Measurements from ENCODE around the gene NOL12.

Gene NOL12

DNA sequence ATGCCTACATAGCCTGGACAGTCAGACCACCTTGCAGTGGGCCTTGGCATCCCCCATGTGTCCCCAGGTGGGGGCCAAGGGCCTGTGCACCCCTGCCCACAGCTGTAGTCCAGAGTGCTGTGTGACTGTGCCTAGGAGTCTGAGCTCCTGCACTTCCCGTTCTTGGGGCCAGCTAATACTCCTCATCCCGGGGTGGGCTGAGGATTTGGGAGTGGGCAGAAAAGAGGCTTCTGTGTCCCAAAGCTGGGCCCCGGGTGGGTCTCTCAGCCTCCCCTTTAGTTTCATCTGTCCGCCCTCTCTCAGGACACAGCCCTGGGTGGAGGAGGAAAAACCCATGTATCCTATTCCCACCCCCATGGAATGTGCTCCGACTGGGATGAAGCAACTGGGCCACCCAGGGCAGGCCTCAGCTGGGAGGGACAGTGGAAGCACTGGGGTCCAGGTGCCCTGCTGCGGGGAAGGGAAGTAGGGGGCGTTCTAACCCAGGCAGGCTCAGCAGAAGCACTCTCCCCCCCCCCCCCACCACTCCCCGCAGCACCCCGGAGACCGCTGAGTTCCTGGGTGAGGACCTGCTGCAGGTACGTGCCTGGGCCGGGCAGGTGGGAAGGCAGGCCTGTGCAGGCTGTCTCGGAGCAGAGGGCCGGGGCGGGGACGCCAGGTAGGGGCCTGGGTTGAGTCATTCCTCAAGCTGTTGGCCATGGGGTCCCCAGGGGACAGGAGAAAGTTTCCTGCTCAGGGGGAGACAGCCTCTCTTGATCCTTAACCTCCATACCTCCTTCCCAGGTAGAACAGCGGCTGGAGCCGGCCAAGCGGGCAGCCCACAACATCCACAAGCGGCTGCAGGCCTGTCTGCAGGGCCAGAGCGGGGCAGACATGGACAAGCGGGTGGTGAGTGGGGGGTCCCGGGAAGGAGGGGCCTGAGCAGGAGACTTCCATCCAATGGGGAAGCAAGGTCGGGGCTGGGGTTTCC is 45.3 kb upstream of the NOL12 start:
- Mint-ChIP-seq H3K4me1 (peaks cover 48% of the 10 kb centered on the region), H3K36me3 (ENCODE audit: low read depth) (peaks cover 13% of the 10 kb centered on the region), H3K27me3 (ENCODE audit: low read depth, poor library complexity) (no peaks in the 10 kb centered on the region), H3K9me3 (no peaks in the 10 kb centered on the region), H3K27ac (no peak overlapping the region), H3K4me3 (peak overlapping the region; percentile 85)
- TF ChIP-seq, protein P1, sequence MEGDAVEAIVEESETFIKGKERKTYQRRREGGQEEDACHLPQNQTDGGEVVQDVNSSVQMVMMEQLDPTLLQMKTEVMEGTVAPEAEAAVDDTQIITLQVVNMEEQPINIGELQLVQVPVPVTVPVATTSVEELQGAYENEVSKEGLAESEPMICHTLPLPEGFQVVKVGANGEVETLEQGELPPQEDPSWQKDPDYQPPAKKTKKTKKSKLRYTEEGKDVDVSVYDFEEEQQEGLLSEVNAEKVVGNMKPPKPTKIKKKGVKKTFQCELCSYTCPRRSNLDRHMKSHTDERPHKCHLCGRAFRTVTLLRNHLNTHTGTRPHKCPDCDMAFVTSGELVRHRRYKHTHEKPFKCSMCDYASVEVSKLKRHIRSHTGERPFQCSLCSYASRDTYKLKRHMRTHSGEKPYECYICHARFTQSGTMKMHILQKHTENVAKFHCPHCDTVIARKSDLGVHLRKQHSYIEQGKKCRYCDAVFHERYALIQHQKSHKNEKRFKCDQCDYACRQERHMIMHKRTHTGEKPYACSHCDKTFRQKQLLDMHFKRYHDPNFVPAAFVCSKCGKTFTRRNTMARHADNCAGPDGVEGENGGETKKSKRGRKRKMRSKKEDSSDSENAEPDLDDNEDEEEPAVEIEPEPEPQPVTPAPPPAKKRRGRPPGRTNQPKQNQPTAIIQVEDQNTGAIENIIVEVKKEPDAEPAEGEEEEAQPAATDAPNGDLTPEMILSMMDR (IDR thresholded peaks at IDR 0.05) = no peak
- no peak for DNase-seq

DNA sequence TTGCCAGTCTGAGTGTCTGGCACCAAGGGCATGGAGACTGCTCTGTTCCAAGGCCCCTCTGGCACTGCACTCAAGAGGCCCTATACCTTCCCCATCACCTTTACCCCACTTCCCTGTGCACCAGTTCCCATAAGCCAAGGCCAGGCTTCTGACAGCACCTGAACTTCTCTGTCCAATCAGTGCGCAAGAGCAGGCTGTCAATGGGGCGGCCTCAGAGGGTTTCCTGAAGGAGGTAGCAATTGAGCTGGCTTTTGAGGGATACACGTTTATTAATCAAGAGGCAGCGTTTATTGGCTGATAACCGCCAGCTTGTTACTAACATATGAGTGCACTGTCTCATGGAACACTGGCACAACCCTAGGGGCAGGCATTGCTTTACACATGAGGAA is 44.6 kb upstream of the NOL12 start:
- peaks cover 41% of the 10 kb centered on the region for H3K4me1 Mint-ChIP-seq
- no peaks in the 10 kb centered on the region for H3K9me3 Mint-ChIP-seq
- peak overlapping the region; percentile 13 for H3K4me3 Mint-ChIP-seq
- TF ChIP-seq, protein P1 (IDR thresholded peaks at IDR 0.05) = no peak
- H3K27ac Mint-ChIP-seq = no peak overlapping the region
- peaks cover 13% of the 10 kb centered on the region for H3K36me3 Mint-ChIP-seq (ENCODE audit: low read depth)
- no peak for DNase-seq
- H3K27me3 Mint-ChIP-seq (ENCODE audit: low read depth, poor library complexity) = no peaks in the 10 kb centered on the region

DNA sequence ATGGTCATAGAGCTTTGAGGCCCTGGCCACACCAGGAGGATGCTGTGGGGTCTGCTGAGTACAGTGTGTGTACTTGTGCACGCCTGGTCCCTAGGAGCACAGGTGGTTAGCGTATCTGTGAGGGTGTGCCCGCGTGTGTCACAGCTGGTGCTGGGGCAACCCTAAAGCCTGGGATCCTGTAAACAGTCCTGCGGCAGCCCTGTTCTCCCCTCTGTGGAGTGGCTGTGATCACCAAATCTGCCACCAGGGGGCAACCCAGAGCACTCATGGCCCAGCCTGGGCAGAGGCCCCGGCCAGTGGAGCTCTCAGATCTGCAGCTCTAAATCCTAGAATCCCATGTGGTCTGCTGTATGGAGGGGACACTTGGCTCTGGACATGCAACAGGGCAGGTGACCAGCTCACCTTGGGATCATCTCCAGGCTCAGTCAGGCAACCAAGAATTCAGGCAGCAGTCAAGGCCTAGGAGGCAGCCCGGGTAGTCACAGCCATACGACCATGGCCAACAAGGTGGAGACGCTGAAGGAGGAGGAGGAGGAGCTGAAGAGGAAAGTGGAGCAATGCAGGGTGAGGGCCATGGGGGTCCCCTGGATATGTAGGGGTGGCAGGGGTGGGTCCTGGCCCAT is 42.8 kb upstream of the NOL12 start:
- TF ChIP-seq, protein P1 (IDR thresholded peaks at IDR 0.05) = peak; percentile 91
- Mint-ChIP-seq H3K36me3 (ENCODE audit: low read depth) (peaks cover 15% of the 10 kb centered on the region), H3K27me3 (ENCODE audit: low read depth, poor library complexity) (no peaks in the 10 kb centered on the region), H3K4me1 (peaks cover 24% of the 10 kb centered on the region), H3K9me3 (no peaks in the 10 kb centered on the region), H3K27ac (peak overlapping the region; percentile 91), H3K4me3 (no peak overlapping the region)
- DNase-seq = peak; percentile 95

GRCh38 chr22:37647317-37647716 is 38.8 kb upstream of the NOL12 start:
- H3K27me3 Mint-ChIP-seq (ENCODE audit: low read depth, poor library complexity) = no peaks in the 10 kb centered on the region
- peaks cover 7% of the 10 kb centered on the region for H3K4me1 Mint-ChIP-seq
- H3K4me3 Mint-ChIP-seq = no peak overlapping the region
- no peak for DNase-seq
- no peak overlapping the region for H3K27ac Mint-ChIP-seq
- TF ChIP-seq, protein P1 (IDR thresholded peaks at IDR 0.05) = no peak
- peaks cover 34% of the 10 kb centered on the region for H3K36me3 Mint-ChIP-seq (ENCODE audit: low read depth)
- H3K9me3 Mint-ChIP-seq = no peaks in the 10 kb centered on the region

DNA sequence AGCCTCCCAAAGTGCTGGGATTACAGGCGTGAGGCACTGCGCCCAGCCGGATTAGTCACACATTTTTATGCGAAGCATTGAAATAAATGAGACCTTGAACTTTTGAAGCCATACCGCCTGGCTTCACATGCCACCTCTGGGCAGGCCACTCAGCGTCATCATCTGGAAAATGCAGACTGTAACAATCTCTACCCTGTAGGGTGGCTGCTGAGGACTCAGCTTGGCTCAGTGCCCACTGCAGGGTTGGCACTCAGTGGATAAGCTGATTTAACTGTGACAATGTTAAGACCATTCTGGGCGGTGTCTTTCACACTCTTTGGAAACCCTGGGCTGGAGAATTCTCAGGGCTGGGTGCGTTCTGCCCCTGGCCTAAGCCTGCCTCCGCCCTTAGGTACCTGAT is 38.2 kb upstream of the NOL12 start:
- no peaks in the 10 kb centered on the region for H3K27me3 Mint-ChIP-seq (ENCODE audit: low read depth, poor library complexity)
- peaks cover 40% of the 10 kb centered on the region for H3K36me3 Mint-ChIP-seq (ENCODE audit: low read depth)
- H3K4me3 Mint-ChIP-seq = no peak overlapping the region
- H3K27ac Mint-ChIP-seq = no peak overlapping the region
- TF ChIP-seq, protein P1 (IDR thresholded peaks at IDR 0.05) = no peak
- no peaks in the 10 kb centered on the region for H3K9me3 Mint-ChIP-seq
- no peak for DNase-seq
- H3K4me1 Mint-ChIP-seq = peaks cover 7% of the 10 kb centered on the region

Data from nephron progenitor cell (in vitro differentiated cells).